Activated CD4-positive, alpha-beta T cell treated with anti-CD3 and anti-CD28 coated beads for 48 hours (primary cell): ENCODE results near the gene FOCAD.
"Not testable (repeated sequence)": the region's sequence is repeated elsewhere in the genome, so short reads cannot be mapped to it uniquely, and the experiment has no call there.

Source experiments
- DNase-seq: peaks from one replicate; pipeline ENCODE4 v3.0.0-alpha.2; 2020

FOCAD gene

GRCh38 chr9:20903212-20903611 lies 219.2 kb downstream of the FOCAD start:
- no peak for DNase-seq

DNA sequence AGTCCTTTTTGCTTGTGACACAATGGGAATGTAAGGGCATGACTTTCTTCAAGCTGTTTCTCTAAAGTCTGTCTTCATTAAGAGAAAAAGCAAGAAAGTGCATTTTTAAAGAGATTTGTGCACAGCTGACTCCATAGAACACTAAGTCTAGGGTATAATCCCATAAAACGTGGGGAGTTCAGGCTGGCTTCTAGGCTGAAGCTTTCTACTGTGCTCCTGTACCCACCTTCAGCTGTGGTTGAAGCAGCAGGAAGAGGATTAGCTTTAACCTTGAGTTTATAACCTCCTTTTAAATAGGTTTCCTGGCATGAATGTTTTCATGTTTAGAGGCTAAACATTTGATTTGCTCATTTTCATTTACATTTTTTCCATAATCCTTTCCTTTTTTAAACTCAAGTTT lies 220.9 kb downstream of the FOCAD start:
- no peak for DNase-seq

- DNase-seq = no peak
These were observed 222.3 kb downstream of the FOCAD start for GRCh38 chr9:20906326-20906725.

DNA sequence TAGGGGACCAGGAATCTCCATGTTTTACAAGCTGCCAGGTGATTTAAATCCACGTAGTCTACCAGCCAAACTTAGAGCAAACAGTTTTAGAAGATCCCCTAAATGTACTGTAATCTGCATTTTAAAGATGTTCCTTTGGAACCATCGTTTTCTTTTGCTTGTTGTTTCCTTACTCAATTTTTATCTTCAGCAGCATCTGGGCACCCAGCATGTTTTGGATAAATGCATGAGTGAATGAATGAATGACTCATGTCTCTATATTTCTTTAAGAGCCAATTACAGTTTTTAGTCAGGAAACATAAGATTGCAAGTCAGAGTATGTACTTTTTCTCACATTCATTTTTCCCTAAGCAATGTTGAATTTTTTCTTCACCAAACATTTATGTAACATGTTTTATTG lies 224.4 kb downstream of the FOCAD start:
- no peak for DNase-seq

- no peak for DNase-seq
These were observed 230.5 kb downstream of the FOCAD start for GRCh38 chr9:20914556-20914955.

DNA sequence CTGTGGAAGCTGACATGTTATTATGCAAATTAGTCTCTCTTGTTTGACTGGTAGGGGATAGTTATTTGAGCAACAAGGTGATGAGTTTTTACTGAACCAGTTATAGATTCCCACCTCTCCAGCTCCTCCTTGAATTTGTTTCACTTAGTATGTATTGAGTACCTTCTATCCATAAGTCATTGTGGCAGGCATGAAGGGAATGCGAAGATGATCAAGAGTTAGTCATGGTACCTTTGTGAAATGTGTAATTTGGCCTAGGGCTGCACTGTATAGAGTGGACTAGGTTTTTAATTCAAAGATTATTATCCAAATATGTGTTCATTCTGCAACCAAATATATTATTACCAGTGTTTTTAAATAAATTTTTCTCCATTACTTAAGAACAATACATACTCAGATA lies 237.3 kb downstream of the FOCAD start:
- DNase-seq = no peak

DNA sequence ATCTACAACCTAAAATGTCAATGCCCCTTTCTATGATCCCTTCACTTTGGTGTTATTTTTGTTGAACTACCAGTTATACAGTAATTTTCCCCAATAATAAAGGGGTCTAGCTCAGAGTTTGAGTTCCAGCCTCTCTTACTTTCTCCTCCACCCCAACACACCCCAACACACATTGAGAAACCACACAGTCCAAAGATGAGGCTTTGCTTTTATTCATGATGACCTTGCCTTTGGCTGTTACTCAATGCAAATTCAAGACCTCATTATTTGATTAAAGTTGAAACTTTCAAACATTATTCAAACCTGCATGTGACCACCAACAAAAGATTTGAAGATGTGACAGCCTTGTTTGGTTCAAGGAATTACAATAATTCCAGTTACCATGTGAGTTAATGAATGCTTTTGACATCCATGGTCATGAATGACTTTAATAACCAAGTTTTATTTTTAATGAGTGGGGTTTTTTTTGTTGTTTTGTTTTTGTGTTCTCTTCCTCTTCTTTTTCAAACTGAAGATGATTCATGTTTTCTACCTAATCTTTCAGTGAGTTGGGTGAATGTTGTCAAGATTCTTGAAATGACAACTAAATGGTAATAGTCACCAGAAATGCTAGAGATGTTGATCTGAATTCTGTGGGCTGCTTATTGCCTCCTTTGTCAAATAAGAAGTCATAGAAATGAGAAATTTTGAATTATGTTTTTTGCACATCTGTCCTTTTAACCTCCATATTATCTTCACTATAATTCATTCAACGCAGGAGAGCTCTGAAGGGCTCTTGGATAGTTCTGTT lies 241.4 kb downstream of the FOCAD start:
- DNase-seq = no peak

DNA sequence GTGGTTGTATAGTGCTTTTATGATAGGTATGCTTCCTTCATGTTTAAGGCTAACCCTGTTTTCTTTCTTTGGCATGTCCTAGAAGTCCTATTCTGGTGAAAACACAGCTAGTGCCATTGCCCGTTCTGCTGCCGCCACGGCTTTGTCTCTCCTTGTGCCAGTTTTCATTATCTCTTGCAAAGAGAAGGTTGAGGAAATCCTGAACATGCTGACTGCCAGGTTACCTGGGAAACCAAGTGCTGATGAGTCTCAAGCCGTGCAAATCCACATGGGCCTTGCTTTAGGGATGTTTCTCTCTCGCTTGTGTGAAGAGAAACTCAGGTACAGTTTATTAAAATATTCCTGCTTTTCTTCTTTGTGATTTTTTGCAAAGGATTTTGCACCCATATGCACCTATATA lies 245.2 kb downstream of the FOCAD start:
- DNase-seq = no peak

DNA sequence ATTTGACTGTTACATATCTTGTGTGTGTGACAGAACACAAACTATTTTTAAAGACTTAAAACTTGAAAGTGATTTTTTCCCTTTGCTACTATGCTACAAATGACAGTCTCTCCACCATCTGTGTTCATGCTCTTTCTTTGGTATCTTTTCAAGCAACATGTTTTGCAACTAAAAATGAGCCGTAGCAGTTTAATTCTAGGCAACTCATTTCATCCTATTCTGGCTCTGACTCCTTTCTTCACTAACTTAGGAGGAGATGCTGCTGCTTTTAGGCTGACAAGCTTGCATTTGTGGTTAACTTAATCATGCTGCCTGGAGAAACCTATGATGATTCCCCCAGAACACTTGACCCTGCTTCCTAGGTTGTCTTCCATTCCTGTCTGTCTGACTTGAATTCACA lies 246.8 kb downstream of the FOCAD start:
- DNase-seq = no peak

- no peak for DNase-seq
These were observed 256.6 kb downstream of the FOCAD start for GRCh38 chr9:20940447-20941173.

DNA sequence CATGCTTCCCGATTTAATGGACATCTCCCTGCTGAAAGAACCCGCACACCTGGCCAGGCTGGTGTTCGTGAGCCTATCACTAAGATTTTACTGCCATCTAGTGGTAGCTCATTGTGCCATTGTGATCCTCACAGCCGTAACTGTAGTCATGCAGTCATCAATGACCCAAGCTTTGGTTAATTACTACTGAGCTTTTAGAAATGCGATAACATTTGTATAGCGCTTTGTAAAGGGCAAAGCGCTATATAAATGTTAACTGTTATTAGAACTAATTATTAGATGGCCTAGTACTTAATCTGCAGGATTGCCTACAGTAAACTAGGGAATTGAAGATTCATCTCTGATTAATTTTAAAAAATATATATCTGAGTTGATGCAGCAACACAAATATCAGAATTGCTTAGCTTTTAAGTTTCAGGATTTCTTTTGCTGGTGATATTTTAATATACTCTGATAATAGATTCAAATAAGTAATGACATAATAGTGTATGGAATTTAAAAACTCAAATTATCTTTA lies 257.2 kb downstream of the FOCAD start:
- DNase-seq = peak; percentile 51

- no peak for DNase-seq
These were observed 260.4 kb downstream of the FOCAD start for GRCh38 chr9:20944507-20944906.

DNA sequence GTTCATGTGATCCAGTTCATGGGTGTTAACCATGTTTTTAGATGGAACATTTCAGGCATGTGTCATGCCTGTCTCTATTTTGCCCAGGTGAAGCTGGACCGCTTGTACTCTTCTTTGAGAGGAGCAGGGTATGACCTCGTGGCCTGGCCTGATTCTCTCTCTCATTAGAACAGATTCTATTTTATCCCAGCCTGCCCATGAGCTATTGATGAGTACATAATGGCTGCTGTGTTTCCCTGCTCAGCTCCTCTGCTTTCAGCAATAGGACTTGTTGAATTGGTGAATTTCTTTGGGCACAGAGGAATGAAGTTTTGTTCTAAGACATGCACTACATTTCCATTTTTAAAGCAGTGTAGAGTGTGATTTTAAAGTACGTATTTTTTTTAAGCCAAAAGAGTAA lies 261.2 kb downstream of the FOCAD start:
- no peak for DNase-seq

DNA sequence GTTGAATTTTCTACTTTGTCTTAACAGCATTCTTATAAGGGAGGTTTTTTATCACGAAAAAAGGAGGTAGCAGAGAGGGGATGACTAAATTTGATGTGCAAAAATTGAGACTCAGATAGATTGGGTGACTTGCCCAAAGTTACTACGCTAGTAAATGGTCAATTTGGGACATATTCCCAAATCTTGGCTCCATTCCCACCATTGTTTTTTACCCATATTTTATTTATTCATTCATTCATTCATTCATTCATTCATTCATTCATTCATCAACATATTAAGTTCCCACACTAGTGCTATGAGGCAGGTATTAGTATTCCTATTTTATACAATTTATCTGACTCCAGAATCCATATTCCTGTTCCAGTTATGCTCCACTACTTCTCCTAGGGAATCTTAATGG lies 261.8 kb downstream of the FOCAD start:
- no peak for DNase-seq

GRCh38 chr9:20948703-20949102 lies 264.6 kb downstream of the FOCAD start:
- DNase-seq = no peak

- no peak for DNase-seq
These were observed 266.6 kb downstream of the FOCAD start for GRCh38 chr9:20950707-20951106.

GRCh38 chr9:20962536-20963225 lies 278.6 kb downstream of the FOCAD start:
- DNase-seq = no peak

DNA sequence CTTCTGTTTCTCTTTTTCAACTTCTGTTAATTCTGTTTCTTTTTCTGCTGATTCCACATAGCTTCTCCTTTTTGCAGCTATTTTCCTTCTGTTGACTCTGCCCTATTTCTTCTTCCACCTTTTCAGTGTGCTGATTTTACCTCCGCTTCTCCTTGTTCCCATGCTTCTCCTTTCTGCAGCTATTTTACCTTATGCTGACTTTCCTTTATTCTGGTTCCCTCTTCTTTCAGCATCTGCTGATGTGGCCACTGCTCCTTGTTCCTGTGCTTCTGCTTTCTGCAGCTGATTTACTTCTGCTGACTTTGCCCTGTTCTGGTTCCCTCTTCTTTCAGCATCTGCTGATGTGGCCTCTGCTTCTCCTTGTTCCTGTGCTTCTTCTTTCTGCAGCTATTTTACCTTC lies 288.6 kb downstream of the FOCAD start:
- no peak for DNase-seq

DNA sequence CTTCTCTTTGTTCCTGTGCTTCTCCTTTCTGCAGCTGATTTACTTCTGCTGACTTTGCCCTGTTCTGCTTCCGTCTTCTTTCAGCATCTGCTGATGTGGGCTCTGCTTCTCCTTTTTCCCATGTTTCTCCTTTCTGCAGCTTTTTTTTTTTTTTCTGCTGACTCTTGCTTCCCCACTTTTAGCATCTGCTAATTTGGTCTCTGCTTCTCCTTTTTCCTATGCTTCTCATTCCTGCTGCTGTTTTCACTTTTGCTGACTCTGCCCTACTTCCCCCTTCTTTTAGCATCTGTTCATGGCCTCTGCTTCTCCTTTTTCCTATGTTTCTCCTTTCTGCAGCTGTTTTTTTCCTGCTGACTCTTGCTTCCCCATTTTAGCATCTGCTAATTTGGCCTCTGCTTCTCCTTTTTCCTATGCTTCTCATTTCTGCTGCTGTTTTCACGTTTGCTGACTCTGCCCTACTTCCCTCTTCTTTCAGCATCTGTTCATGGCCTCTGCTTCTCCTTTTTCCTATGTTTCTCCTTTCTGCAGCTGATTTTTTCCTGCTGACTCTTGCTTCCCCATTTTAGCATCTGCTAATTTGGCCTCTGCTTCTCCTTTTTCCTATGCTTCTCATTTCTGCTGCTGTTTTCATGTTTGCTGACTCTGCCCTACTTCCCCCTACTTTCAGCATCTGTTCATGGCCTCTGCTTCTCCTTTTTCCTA lies 289.3 kb downstream of the FOCAD start:
- DNase-seq = not testable (repeated sequence)

DNA sequence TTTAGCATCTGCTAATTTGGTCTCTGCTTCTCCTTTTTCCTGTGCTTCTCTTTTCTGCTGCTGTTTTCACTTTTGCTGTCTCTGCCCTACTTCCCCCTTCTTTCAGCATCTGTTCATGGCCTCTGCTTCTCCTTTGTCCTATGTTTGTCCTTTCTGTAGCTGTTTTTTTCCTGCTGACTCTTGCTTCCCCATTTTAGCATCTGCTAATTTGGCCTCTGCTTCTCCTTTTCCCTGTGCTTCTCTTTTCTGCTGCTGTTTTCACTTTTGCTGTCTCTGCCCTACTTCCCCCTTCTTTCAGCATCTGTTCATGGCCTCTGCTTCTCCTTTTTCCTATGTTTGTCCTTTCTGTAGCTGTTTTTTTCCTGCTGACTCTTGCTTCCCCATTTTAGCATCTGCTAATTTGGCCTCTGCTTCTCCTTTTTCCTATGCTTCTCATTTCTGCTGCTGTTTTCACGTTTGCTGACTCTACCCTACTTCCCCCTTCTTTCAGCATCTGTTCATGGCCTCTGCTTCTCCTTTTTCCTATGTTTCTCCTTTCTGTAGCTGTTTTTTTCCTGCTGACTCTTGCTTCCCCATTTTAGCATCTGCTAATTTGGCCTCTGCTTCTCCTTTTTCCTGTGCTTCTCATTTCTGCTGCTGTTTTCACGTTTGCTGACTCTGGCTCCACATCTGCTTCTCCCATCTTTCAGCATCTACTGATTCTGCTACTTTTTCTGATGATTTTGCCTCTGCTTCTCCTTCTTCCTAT lies 290.3 kb downstream of the FOCAD start:
- not testable (repeated sequence) for DNase-seq

DNA sequence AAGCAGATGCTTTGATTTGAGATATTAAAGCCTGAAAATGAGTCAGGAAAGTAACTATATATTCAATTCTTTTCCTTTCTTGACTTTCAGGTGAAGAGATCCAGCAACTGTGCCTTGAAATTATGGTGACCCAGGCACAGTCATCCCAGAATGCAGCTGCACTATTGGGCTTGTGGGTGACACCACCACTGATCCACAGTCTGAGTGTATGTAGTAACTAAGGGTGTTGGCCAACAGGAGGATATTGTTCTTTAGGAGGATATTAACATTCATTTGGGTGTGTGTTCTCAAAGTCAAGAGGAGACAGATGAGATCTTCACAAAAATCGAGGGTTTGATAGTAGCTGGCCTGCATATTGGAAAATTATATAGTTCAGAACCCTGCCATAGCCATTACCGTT lies 294.2 kb downstream of the FOCAD start:
- DNase-seq = no peak

- no peak for DNase-seq
These were observed 296.9 kb downstream of the FOCAD start for GRCh38 chr9:20980832-20981455.
